HUES48 (cell line): ENCODE measurements around the gene DNAH9.

ENCODE experiments used
- H3K27ac ChIP-seq: one replicate; pipeline ENCODE4 v1.7.0; 2013; ENCODE audit warnings: low read depth, low read length, inconsistent platforms
- H3K27me3 ChIP-seq: 2 replicates; pipeline ENCODE4 v1.6.1; 2013; ENCODE audit warnings: mild to moderate bottlenecking, low read length; ENCODE audit not compliant: control insufficient read depth, insufficient read depth
- H3K36me3 ChIP-seq: 2 replicates; pipeline ENCODE4 v1.6.1; 2013; ENCODE audit warnings: low read length; ENCODE audit not compliant: control insufficient read depth, insufficient read depth
- H3K4me1 ChIP-seq: 2 replicates; pipeline ENCODE4 v1.6.1; 2013; ENCODE audit warnings: mild to moderate bottlenecking, low read length; ENCODE audit not compliant: control insufficient read depth, insufficient read depth
- H3K4me3 ChIP-seq: 2 replicates; pipeline ENCODE4 v1.5.1; 2013; ENCODE audit warnings: mild to moderate bottlenecking, low read depth, low read length
- H3K9ac ChIP-seq: 2 replicates; pipeline ENCODE4 v1.6.1; 2013; ENCODE audit warnings: mild to moderate bottlenecking, low read depth, low read length, moderate library complexity
- H3K9me3 ChIP-seq: 2 replicates; pipeline ENCODE4 v1.6.1; 2013; ENCODE audit warnings: low read length; ENCODE audit not compliant: control insufficient read depth, insufficient read depth

The DNAH9 gene

DNA sequence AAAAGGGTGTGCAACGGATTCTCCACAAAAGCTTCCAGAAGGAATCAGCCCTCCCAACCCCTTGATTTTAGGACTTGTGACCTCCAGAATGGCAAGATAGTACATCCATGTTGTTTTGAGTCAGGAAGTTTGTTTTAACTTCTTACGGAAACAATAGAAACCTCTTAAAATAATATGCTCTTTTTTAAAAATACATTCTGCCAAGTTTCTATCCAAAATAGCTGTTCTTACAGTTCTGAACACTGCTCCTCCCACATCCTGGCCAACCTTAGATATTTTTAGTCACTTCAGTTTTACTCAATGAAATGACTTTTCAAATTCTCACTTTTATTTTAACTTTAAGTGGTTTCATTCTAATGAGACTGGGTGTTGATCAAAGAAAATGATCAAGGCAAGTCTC is 242.6 kb downstream of the DNAH9 start:
- no peaks in the 10 kb centered on the region for H3K36me3 ChIP-seq
- no peaks in the 10 kb centered on the region for H3K27me3 ChIP-seq
- H3K4me1 ChIP-seq: no peaks in the 10 kb centered on the region
- no peak overlapping the region for H3K4me3 ChIP-seq
- no peak overlapping the region for H3K9ac ChIP-seq
- no peak overlapping the region for H3K27ac ChIP-seq
- H3K9me3 ChIP-seq: peaks cover 10% of the 10 kb centered on the region; the same call in 1 of the 2 replicates

DNA sequence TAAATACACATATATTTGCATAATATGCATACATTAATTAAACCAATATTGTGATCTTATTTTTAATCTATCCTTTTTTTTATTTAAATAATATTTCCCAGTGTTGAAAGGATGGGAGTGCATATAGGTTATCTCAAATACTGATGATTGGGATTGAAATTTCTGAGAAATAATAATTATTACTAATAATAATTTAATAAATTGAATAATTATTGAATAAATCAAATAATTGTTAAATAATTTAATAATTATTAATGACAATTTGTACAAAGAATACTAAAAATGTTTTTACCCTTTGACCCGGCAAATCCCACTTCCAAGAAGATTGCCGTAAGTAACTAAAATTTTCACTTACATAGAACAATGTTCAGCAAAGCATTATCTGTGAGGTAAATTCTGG is 250.1 kb downstream of the DNAH9 start:
- no peaks in the 10 kb centered on the region for H3K36me3 ChIP-seq

DNA sequence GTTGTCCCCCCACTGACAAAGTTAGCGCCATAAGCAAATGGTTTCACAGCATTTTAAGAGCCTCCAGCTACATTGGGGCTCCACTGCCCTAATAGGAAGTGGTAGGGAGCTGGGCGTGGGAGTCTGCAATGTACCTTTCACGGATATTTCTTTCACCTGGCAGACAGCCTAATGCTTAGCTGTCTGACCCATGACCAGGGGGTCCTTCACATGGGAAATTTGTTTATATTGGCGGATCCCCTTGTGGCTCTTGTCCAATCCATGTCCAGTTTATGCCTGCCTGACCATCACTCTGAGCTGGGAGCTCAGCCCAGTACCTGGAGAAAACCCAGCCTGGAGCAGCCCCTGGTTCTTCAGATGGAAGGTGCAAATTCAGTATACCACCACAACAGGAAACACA is 254.0 kb downstream of the DNAH9 start:
- H3K4me3 ChIP-seq: no peak overlapping the region

More for the DNA sequence above, 250.1 kb downstream of the DNAH9 start:
- H3K27ac ChIP-seq: no peak overlapping the region
- H3K4me1 ChIP-seq: peaks cover 2% of the 10 kb centered on the region; the same call in 1 of the 2 replicates
- H3K27me3 ChIP-seq: no peaks in the 10 kb centered on the region
- no peak overlapping the region for H3K4me3 ChIP-seq
- no peaks in the 10 kb centered on the region for H3K9me3 ChIP-seq
- no peak overlapping the region for H3K9ac ChIP-seq

DNA sequence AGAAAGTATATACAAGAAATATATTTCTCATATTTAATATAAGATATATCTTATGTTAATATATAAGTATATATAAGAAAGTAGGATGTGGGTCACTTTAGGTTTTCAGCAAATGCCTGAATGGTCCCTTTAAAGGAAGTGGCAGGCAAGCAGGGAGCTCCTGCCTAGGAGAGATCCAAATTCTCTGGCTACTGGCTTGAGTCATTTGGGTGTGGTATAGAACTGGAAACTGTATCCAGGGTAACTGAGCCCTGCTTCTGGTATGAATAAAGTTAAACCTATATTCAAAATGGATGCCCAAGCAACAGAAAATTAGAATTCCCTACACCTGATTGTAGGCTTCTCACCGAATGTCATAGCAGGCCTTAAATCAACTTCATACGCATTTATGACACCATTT is 254.6 kb downstream of the DNAH9 start:
- H3K9ac ChIP-seq: no peak overlapping the region
- no peak overlapping the region for H3K4me3 ChIP-seq
- H3K27ac ChIP-seq: peak overlapping the region; percentile 17
- no peaks in the 10 kb centered on the region for H3K27me3 ChIP-seq
- H3K4me1 ChIP-seq: peaks cover 18% of the 10 kb centered on the region
- H3K9me3 ChIP-seq: no peaks in the 10 kb centered on the region; the same call in 1 of the 2 replicates
- H3K36me3 ChIP-seq: no peaks in the 10 kb centered on the region

More for the DNA sequence above, 254.0 kb downstream of the DNAH9 start:
- no peaks in the 10 kb centered on the region for H3K36me3 ChIP-seq
- no peak overlapping the region for H3K27ac ChIP-seq
- H3K9ac ChIP-seq: no peak overlapping the region
- no peaks in the 10 kb centered on the region for H3K27me3 ChIP-seq
- peaks cover 18% of the 10 kb centered on the region for H3K4me1 ChIP-seq
- H3K9me3 ChIP-seq: no peaks in the 10 kb centered on the region

DNA sequence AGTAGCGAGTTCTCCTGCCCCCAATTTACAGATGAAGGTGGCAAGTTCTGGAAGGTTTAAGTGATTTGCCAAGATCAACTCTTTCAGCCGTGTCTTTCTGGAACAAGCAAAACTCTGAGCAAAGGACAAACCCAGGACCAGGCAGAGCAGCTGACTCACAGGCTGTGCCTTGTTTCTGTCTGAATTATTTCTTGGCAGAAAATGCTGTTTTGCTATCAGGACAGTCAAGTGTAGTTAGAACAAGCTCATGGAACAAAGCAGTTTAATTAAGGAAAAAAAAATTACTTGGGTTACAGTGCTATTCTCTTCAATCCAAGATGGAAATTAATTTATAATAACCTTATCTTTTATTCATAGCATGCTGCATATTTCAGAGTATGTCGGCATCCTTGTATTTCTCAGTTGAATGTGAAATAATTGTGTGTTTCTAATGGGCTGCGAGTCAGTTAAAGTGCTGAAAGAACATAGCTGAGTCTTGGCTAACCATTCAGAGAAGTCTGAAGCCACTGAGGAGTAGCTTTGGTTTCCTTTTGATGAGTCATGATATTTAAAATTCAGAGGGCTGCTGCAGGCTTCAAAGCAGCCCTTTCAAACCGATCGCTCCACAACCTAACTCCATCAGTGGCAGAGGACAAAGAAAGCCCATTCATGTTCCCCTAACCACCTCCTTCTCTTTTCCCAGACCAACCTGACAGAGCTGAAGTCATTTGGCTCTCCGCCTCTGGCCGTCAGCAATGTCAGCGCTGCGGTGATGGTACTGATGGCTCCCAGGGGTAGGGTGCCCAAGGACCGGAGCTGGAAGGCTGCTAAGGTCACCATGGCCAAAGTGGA is 255.3 kb downstream of the DNAH9 start:
- no peaks in the 10 kb centered on the region; the same call in 1 of the 2 replicates for H3K9me3 ChIP-seq
- H3K27ac ChIP-seq: peak overlapping the region; percentile 57
- no peaks in the 10 kb centered on the region for H3K36me3 ChIP-seq
- H3K4me1 ChIP-seq: peaks cover 18% of the 10 kb centered on the region
- no peaks in the 10 kb centered on the region for H3K27me3 ChIP-seq
- H3K4me3 ChIP-seq: no peak overlapping the region
- H3K9ac ChIP-seq: no peak overlapping the region

DNA sequence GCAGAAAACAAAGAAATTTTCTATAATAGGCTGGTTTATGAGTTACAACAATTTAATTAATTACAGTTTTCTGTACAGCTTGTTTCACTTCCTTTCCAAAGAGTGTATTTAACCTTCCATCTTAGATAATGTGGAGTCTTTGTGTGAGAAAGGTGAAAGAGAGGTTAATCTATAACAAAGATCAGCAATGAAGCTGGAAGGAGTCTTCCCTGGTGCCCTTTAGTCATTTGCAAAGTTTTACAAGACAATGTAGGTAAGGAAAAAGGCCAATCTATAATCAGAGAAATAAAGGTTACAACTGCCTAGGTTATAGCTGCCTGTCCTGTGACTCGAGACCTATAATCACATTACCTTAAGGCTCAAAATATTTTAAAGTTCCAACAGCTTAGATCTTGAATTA is 257.0 kb downstream of the DNAH9 start:
- H3K9me3 ChIP-seq: no peaks in the 10 kb centered on the region; the same call in 1 of the 2 replicates
- no peak overlapping the region for H3K4me3 ChIP-seq
- H3K4me1 ChIP-seq: peaks cover 18% of the 10 kb centered on the region
- H3K27me3 ChIP-seq: no peaks in the 10 kb centered on the region
- H3K27ac ChIP-seq: no peak overlapping the region
- H3K36me3 ChIP-seq: no peaks in the 10 kb centered on the region
- H3K9ac ChIP-seq: no peak overlapping the region

DNA sequence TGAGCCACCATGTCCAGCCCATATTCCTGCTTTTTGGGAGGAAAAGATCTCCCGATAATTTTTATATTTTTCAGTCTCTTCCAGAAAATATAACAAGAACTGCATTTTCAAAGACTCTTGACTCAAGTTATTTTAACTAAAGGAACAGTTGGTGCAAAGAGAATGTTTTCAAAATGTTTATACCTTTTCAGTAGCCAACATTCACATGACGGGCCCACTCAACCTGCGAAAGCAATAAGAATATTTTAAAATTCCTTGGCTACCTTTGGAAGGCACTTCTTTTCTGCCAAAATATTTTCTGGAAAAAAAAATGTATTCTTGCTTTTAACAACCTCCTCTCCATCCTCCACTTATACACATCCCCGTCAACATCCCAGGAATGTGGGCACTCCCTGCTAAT is 258.7 kb downstream of the DNAH9 start:
- H3K27me3 ChIP-seq: no peaks in the 10 kb centered on the region
- H3K9ac ChIP-seq: no peak overlapping the region
- peaks cover 18% of the 10 kb centered on the region for H3K4me1 ChIP-seq
- H3K9me3 ChIP-seq: no peaks in the 10 kb centered on the region; the same call in 1 of the 2 replicates
- H3K36me3 ChIP-seq: no peaks in the 10 kb centered on the region
- no peak overlapping the region for H3K27ac ChIP-seq
- H3K4me3 ChIP-seq: no peak overlapping the region

DNA sequence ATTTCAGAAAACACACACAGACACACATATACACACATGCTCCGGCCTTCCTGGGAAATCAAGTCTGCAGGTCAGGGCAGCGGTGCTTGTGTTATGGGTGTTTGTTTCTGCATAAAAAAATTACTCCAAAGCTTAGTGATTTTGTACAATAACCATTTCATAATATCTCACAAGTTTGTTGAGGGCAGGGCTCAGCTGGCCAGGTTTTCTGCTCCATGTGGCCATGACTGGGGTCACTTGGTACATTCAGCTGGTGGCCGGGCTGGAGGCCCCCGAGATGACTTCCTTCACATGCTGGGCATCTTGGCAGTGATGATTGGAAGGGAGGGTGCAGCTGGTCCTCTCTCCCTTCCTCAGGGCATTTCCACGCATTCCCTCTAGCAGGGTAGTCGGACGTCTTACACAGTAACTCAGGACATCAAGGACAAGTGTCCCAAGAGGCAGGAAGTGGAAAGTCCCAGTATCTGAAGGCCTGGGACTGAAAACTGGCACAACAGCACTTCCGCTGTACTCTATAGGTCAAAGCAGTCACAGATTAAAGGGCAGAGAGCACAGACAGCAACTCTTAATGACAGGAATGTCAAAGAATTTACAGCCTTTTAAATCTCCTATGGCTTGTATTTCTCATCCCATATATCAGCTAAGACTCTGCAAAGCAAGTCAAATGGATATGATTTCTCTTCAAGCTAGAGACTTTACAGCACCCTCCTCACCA is 271.6 kb downstream of the DNAH9 start:
- H3K4me1 ChIP-seq: no peaks in the 10 kb centered on the region
- H3K27ac ChIP-seq: no peak overlapping the region
- peaks cover 21% of the 10 kb centered on the region for H3K9me3 ChIP-seq
- H3K36me3 ChIP-seq: no peaks in the 10 kb centered on the region
- H3K9ac ChIP-seq: no peak overlapping the region
- no peak overlapping the region for H3K4me3 ChIP-seq
- no peaks in the 10 kb centered on the region for H3K27me3 ChIP-seq

DNA sequence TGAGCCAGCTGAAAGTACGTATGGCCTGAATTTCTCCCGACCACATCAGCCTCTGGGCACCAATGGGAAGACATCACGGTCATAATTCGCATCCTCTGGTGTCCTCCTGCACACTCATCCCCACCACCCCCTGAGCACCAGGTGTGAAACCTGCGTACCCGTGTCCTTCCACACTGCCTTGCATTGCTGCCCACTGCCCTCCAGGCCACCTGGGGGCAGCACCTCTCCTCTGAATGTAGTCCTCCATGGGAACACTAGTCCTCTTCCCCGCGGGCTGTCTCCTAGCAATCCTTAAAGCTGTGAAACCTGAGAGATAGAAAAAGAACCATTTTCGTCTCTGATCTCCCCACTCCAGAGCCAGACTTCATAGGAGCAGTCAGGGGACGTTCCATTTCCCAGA is 273.5 kb downstream of the DNAH9 start:
- no peak overlapping the region for H3K9ac ChIP-seq
- H3K27me3 ChIP-seq: no peaks in the 10 kb centered on the region
- no peak overlapping the region for H3K27ac ChIP-seq
- no peak overlapping the region for H3K4me3 ChIP-seq
- no peaks in the 10 kb centered on the region for H3K36me3 ChIP-seq
- H3K4me1 ChIP-seq: no peaks in the 10 kb centered on the region
- peaks cover 21% of the 10 kb centered on the region for H3K9me3 ChIP-seq

DNA sequence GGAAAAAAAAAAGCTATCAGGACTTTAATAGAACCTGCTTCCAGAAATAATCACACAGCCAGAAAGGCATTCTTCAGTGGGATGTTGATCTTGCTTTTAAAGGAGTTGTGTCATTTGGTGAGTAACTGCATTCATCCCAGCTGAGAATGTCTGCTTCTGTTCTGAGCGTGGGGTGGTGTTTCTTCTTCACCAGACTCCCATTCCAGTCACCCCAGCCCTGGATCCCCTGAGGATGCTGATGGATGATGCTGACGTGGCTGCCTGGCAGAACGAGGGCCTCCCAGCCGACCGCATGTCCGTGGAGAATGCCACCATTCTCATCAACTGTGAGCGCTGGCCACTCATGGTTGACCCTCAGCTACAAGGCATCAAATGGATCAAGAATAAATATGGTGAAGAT is 276.5 kb downstream of the DNAH9 start:
- no peak overlapping the region for H3K9ac ChIP-seq
- no peaks in the 10 kb centered on the region for H3K4me1 ChIP-seq
- no peaks in the 10 kb centered on the region for H3K27me3 ChIP-seq
- no peaks in the 10 kb centered on the region for H3K36me3 ChIP-seq
- no peak overlapping the region for H3K27ac ChIP-seq
- H3K9me3 ChIP-seq: no peaks in the 10 kb centered on the region
- H3K4me3 ChIP-seq: no peak overlapping the region

DNA sequence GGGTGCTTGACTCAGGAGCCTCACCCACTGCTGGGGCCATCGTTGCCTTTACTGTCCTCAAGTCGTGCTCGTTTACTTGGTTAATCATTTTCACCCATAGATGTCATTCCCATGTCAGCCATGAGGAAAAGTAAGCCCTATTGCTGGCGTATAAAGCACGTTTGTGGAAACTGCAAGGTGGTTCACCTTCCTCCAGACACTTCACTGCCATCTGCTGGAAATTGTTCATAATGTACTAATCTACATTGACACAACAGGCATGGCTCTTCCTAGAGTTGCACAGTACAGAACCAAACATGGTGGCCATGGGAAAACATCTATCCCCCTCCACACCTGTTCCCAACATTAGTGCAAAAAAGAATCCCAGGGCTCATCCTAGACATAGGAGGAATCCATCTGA is 282.4 kb downstream of the DNAH9 start:
- Histone ChIP-seq H3K9ac (no peak overlapping the region), H3K36me3 (no peaks in the 10 kb centered on the region), H3K9me3 (no peaks in the 10 kb centered on the region), H3K4me3 (no peak overlapping the region), H3K27me3 (no peaks in the 10 kb centered on the region), H3K4me1 (no peaks in the 10 kb centered on the region), H3K27ac (no peak overlapping the region)
